Astrocyte (in vitro differentiated cells and primary cell): ENCODE measurements around the gene CDR2L.

Source experiments
- CTCF ChIP-seq: IDR thresholded peaks from 2 replicates; pipeline ENCODE4 v1.5.1; 2011; ENCODE audit warnings: low read depth, mild to moderate bottlenecking, inconsistent platforms, low read length, moderate library complexity; ENCODE audit not compliant: insufficient read depth
- EZH2 ChIP-seq: IDR thresholded peaks from 2 replicates; pipeline ENCODE4 v1.6.1; 2012; ENCODE audit warnings: mild to moderate bottlenecking, low read length, inconsistent platforms; ENCODE audit not compliant: insufficient read depth

- TF ChIP-seq EZH2 (no peak), CTCF (no peak)
Measured at GRCh38 chr17:75046407-75047289, 59.2 kb downstream of the CDR2L start, which contains the start of the genes ATP5PD and KCTD2.
